K562 (cell line): Measurements from ENCODE around the gene ALDH9A1. TPM values are rescaled to one million over a fixed set of nuclear protein-coding genes. Genes with fewer than 3 reads are reported as not detected.

Source experiments
- TEAD2 ChIP-seq: fragments of 450-650 bp; IDR thresholded peaks from 2 replicates; pipeline ENCODE4 v1.6.1; 2016; ENCODE audit warnings: missing genetic modification characterization, control low read depth, missing compliant biosample characterization
- U2AF1 ChIP-seq: fragments of 200-400 bp; formaldehyde crosslinking; optimal IDR thresholded peaks from 2 replicates; pipeline ENCODE3; 2017; ENCODE audit warnings: mild to moderate bottlenecking, low read depth, low read length, moderate library complexity
- ZBTB7A ChIP-seq: IDR thresholded peaks from 2 replicates; pipeline ENCODE4 v1.6.1; 2011; ENCODE audit warnings: low read depth, mild to moderate bottlenecking, low read length, moderate library complexity, borderline replicate concordance; ENCODE audit not compliant: control insufficient read depth
- polyA plus RNA-seq, 8 experiments: library from polyadenylated mRNA; depleted of rRNA in 4 of 8; stranded (reverse) in 5 of 8; unstranded in 3 of 8; fragments of >200 nt; fragmentation: Nextera tagmentation in 2 of 8; fragmentation: Illumina TruSeq in 1 of 8; extraction: Ambion mirVana in 2 of 8; extraction: Trizol in 1 of 8; gene quantifications; 2 replicates each; pipeline versions ENCODE4 v1.2.1 to v1.2.3, GENCODE V29; 2011 to 2014; ENCODE audit warnings: inconsistent platforms in 1 of 8, missing spikeins in 1 of 8
- total RNA-seq, 7 experiments: library from RNA; depleted of rRNA in 6 of 7; stranded (reverse); fragments of >200 nt in 6 of 7; fragmentation: Illumina TruSeq in 2 of 7; extraction: Trizol in 2 of 7; gene quantifications; 2 replicates each; pipeline versions ENCODE4 v1.2.1 to v1.2.3, GENCODE V29; 2011 to 2021; ENCODE audit warnings: low replicate concordance in 1 of 7
- TF ChIP-seq, protein P1 (sequence below), 2 experiments: fragments of 450-650 bp; formaldehyde crosslinking in 1 of 2; IDR thresholded peaks; 2 replicates each; pipeline versions ENCODE4 v1.4.0 to v1.6.1; 2014 to 2020; ENCODE audit warnings: mild to moderate bottlenecking in 2 of 2, borderline replicate concordance in 1 of 2, low read depth in 1 of 2

Gene ALDH9A1
- total and polyA plus RNA-seq, 9 of the 15 experiments (the other 6 are each of a cell fraction or from before 2014, with no cell fraction given): 26.5 to 54.3 (median 39.2) TPM

DNA sequence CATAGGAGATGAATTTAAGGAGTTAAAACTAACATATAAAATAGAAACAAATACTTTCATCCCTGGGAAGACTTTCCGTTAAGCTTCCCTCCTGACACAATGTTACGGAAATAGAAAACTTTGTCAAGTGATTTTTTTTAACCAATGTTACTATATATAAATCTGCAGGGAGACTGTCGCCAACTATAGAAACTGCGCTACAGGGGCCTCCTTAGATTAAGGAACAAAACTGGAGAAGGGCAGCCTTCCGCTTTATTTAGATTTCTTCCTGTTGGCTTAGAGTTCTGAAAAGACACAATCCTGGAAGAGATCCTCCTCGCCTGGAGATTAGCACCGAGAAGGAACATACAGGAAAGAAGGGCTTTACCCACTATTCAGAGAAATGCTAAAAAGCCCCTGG lies 65.9 kb downstream of the ALDH9A1 start (continued):
- TF ChIP-seq ZBTB7A (no peak), TEAD2 (tag) (no peak), U2AF1 (no peak)
- TF ChIP-seq, protein P1, sequence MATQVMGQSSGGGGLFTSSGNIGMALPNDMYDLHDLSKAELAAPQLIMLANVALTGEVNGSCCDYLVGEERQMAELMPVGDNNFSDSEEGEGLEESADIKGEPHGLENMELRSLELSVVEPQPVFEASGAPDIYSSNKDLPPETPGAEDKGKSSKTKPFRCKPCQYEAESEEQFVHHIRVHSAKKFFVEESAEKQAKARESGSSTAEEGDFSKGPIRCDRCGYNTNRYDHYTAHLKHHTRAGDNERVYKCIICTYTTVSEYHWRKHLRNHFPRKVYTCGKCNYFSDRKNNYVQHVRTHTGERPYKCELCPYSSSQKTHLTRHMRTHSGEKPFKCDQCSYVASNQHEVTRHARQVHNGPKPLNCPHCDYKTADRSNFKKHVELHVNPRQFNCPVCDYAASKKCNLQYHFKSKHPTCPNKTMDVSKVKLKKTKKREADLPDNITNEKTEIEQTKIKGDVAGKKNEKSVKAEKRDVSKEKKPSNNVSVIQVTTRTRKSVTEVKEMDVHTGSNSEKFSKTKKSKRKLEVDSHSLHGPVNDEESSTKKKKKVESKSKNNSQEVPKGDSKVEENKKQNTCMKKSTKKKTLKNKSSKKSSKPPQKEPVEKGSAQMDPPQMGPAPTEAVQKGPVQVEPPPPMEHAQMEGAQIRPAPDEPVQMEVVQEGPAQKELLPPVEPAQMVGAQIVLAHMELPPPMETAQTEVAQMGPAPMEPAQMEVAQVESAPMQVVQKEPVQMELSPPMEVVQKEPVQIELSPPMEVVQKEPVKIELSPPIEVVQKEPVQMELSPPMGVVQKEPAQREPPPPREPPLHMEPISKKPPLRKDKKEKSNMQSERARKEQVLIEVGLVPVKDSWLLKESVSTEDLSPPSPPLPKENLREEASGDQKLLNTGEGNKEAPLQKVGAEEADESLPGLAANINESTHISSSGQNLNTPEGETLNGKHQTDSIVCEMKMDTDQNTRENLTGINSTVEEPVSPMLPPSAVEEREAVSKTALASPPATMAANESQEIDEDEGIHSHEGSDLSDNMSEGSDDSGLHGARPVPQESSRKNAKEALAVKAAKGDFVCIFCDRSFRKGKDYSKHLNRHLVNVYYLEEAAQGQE (IDR thresholded peaks at IDR 0.05; ENCODE audit: borderline replicate concordance): no peak
- TF ChIP-seq, protein P1 (CRISPR knock-in tag; IDR thresholded peaks at IDR 0.05; ENCODE audit: low read depth): no peak
